Cardiac fibroblast (primary cell): ENCODE results near the gene NCOA3.

Experiments used
- DNase-seq, 2 donors: peaks; one replicate each; pipeline versions ENCODE4 v3.0.0 to v3.0.0-alpha.2; 2010; ENCODE audit warnings: low read depth in 2 of 2
- H3K4me3 ChIP-seq, 2 donors: replicated peaks in 1 of 2; 1 replicate in 1 of 2; 2 replicates in 1 of 2; pipeline ENCODE4 v1.5.1; 2011; ENCODE audit warnings: low read depth in 2 of 2, low read length in 2 of 2, mild to moderate bottlenecking in 2 of 2, moderate library complexity in 1 of 2
- CTCF ChIP-seq: IDR thresholded peaks from one replicate; pipeline ENCODE4 v1.5.1; 2011; ENCODE audit warnings: low read depth, mild to moderate bottlenecking, low read length, inconsistent platforms

The NCOA3 gene

GRCh38 chr20:47668313-47669151 is 166.8 kb downstream of the NCOA3 start:
- H3K4me3 ChIP-seq: no peak overlapping the region
- no peak for TF ChIP-seq CTCF
- DNase-seq: no peak

GRCh38 chr20:47669152-47669425 is 167.4 kb downstream of the NCOA3 start:
- DNase-seq: no peak
- H3K4me3 ChIP-seq: no peak overlapping the region
- TF ChIP-seq CTCF: no peak

- DNase-seq: no peak
- TF ChIP-seq CTCF: no peak
- no peak overlapping the region for H3K4me3 ChIP-seq
These were observed 167.8 kb downstream of the NCOA3 start for GRCh38 chr20:47669489-47669888.

GRCh38 chr20:47669927-47670890 is 168.5 kb downstream of the NCOA3 start:
- no peak for TF ChIP-seq CTCF
- DNase-seq: no peak

GRCh38 chr20:47670913-47671312 is 169.2 kb downstream of the NCOA3 start:
- TF ChIP-seq CTCF: no peak
- no peak for DNase-seq
- H3K4me3 ChIP-seq: no peak overlapping the region

More at GRCh38 chr20:47669927-47670890, 168.5 kb downstream of the NCOA3 start:
- no peak overlapping the region for H3K4me3 ChIP-seq

GRCh38 chr20:47672166-47672565 is 170.5 kb downstream of the NCOA3 start:
- no peak for TF ChIP-seq CTCF
- no peak for DNase-seq
- H3K4me3 ChIP-seq: no peak overlapping the region
